WTC11 (cell line): ENCODE measurements around the gene XIRP2.

Experiments
- AFF4 ChIP-seq: sonication (generic); formaldehyde crosslinking; IDR thresholded peaks from 2 replicates; pipeline ENCODE4 v1.8.1; 2023; ENCODE audit warnings: mild to moderate bottlenecking, missing genetic modification reagents, borderline replicate concordance
- ARID4B ChIP-seq: sonication (generic); formaldehyde crosslinking; IDR thresholded peaks from 2 replicates; pipeline ENCODE4 v1.8.0; 2023; ENCODE audit warnings: missing genetic modification reagents, mild to moderate bottlenecking, borderline replicate concordance
- CTCF ChIP-seq: fragments of 200-600 bp; IDR thresholded peaks from 2 replicates; pipeline ENCODE4 v1.8.0; 2022; ENCODE audit warnings: antibody characterized with exemption
- GABPB1 ChIP-seq: sonication (generic); formaldehyde crosslinking; IDR thresholded peaks from 2 replicates; pipeline ENCODE4 v1.8.1; 2023; ENCODE audit warnings: mild to moderate bottlenecking, missing genetic modification reagents
- IRF2 ChIP-seq: sonication (generic); formaldehyde crosslinking; IDR thresholded peaks from 2 replicates; pipeline ENCODE4 v1.8.0; 2022; ENCODE audit warnings: low read depth, missing genetic modification reagents, borderline replicate concordance
- SMAD3 ChIP-seq: sonication (generic); formaldehyde crosslinking; IDR thresholded peaks from 2 replicates; pipeline ENCODE4 v1.8.0; 2022; ENCODE audit warnings: missing genetic modification reagents, mild to moderate bottlenecking, borderline replicate concordance
- ZBTB43 ChIP-seq: sonication (generic); formaldehyde crosslinking; IDR thresholded peaks from 2 replicates; pipeline ENCODE4 v1.8.1; 2023; ENCODE audit warnings: mild to moderate bottlenecking, missing genetic modification reagents

- TF ChIP-seq CTCF (no peak), SMAD3 (CRISPR knock-in tag) (no peak), AFF4 (no peak), GABPB1 (CRISPR knock-in tag) (no peak), ZBTB43 (CRISPR knock-in tag) (no peak), IRF2 (CRISPR knock-in tag) (no peak), ARID4B (no peak)
These were observed 161.4 kb downstream of the XIRP2 start for GRCh38 chr2:167049659-167050058.
